ENCODE results near the gene KMT2E.
"Not testable (repeated sequence)": the region's sequence is repeated elsewhere in the genome, so short reads cannot be mapped to it uniquely, and the experiment has no call there.

The KMT2E gene

DNA sequence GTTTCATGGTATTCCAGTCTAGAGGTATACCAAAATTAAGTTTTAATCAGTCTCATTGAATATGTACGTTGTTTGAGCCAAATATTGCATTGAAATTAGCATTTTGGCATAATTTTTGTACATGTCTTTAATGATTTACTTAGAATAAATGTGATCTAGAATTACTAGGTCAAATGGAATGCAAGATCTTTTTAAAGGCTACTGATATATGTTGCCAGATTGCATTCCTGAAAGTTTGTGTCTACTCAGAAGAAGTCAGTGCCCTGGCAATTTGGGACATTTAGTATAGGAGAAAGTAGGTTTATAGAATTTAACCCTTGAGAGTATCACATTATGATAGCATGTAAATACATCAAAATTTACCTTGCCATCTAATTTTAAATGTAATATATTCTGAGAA, 32.4 kb downstream of the KMT2E start:
- H3K4me1 ChIP-seq (ENCODE audit: insufficient read depth, low read length), result no peaks in the 10 kb centered on the region
- TF ChIP-seq CTCF (IDR thresholded peaks at IDR 0.05; ENCODE audit: borderline replicate concordance, extremely low read depth, low read length, poor library complexity, severe bottlenecking), result no peak
- no peak for TF ChIP-seq EZH2 (IDR thresholded peaks at IDR 0.05; ENCODE audit: borderline replicate concordance, low read depth, low read length, severe bottlenecking)

GRCh38 chr7:105047932-105048331, 33.9 kb downstream of the KMT2E start:
- Histone ChIP-seq H3K27ac (ENCODE audit: low read length) (no peak overlapping the region), H3K27me3 (ENCODE audit: insufficient read depth, low read length, poor library complexity) (no peaks in the 10 kb centered on the region), H4K20me1 (ENCODE audit: insufficient read depth, low read length) (peaks cover 29% of the 10 kb centered on the region), H3K4me1 (ENCODE audit: insufficient read depth, low read length) (no peaks in the 10 kb centered on the region), H3K9me3 (ENCODE audit: insufficient read depth, low read length, severe bottlenecking) (no peaks in the 10 kb centered on the region), H2AFZ (ENCODE audit: low read depth, low read length) (no peak overlapping the region), H3K9ac (ENCODE audit: low read depth, low read length) (no peak overlapping the region), H3K4me3 (ENCODE audit: low read depth in 1 of 2, low read length in 2 of 2) (no peak overlapping the region), H3K36me3 (ENCODE audit: insufficient read depth, low read length) (peaks cover 91% of the 10 kb centered on the region), H3K79me2 (ENCODE audit: insufficient read depth, low read length) (peaks cover 96% of the 10 kb centered on the region), H3K4me2 (ENCODE audit: insufficient read depth, low read length) (no peak overlapping the region)
- TF ChIP-seq EZH2 (IDR thresholded peaks at IDR 0.05; ENCODE audit: borderline replicate concordance, low read depth, low read length, severe bottlenecking), result no peak
- DNase-seq, result no peak
- ATAC-seq (ENCODE audit: insufficient read depth, low read depth), result no peak

More for the DNA sequence above, 32.4 kb downstream of the KMT2E start:
- H3K27ac ChIP-seq (ENCODE audit: low read length), result no peak overlapping the region
- H3K27me3 ChIP-seq (ENCODE audit: insufficient read depth, low read length, poor library complexity), result no peaks in the 10 kb centered on the region
- no peak overlapping the region for H2AFZ ChIP-seq (ENCODE audit: low read depth, low read length)
- no peak overlapping the region for H3K4me2 ChIP-seq (ENCODE audit: insufficient read depth, low read length)
- H3K9me3 ChIP-seq (ENCODE audit: insufficient read depth, low read length, severe bottlenecking), result no peaks in the 10 kb centered on the region
- H3K36me3 ChIP-seq (ENCODE audit: insufficient read depth, low read length), result peaks cover 94% of the 10 kb centered on the region
- H3K9ac ChIP-seq (ENCODE audit: low read depth, low read length), result no peak overlapping the region
- H4K20me1 ChIP-seq (ENCODE audit: insufficient read depth, low read length), result peaks cover 34% of the 10 kb centered on the region
- ATAC-seq (ENCODE audit: insufficient read depth, low read depth) (no peak), DNase-seq (no peak)
- peaks cover 96% of the 10 kb centered on the region for H3K79me2 ChIP-seq (ENCODE audit: insufficient read depth, low read length)
- no peak overlapping the region for H3K4me3 ChIP-seq (ENCODE audit: low read depth in 1 of 2, low read length in 2 of 2)

DNA sequence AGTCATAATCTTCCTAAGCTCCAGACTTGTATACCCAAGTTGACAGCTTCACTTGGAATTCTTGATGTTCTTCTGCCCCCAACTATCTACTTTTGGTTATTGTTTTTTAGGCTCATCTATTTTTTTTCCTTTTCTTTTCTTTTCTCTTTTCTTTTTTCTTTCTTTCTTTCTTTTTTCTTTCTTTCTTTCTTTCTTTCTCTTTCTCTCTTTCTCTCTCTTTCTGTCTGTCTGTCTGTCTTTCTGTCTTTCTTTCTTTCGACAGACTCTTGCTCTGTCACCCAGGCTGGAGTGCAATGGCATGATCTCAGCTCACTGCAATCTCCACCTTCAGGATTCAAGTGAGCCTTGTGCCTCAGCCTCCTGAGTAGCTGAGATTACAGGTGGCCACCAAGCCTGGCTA, 36.5 kb downstream of the KMT2E start:
- Histone ChIP-seq H3K27ac (ENCODE audit: low read length) (no peak overlapping the region), H3K79me2 (ENCODE audit: insufficient read depth, low read length) (peaks cover 98% of the 10 kb centered on the region), H3K4me2 (ENCODE audit: insufficient read depth, low read length) (no peak overlapping the region), H3K9me3 (ENCODE audit: insufficient read depth, low read length, severe bottlenecking) (no peaks in the 10 kb centered on the region), H3K27me3 (ENCODE audit: insufficient read depth, low read length, poor library complexity) (no peaks in the 10 kb centered on the region), H3K4me3 (ENCODE audit: low read depth in 1 of 2, low read length in 2 of 2) (no peak overlapping the region), H3K9ac (ENCODE audit: low read depth, low read length) (no peak overlapping the region), H2AFZ (ENCODE audit: low read depth, low read length) (no peak overlapping the region), H3K4me1 (ENCODE audit: insufficient read depth, low read length) (no peaks in the 10 kb centered on the region), H3K36me3 (ENCODE audit: insufficient read depth, low read length) (peaks cover 92% of the 10 kb centered on the region), H4K20me1 (ENCODE audit: insufficient read depth, low read length) (peaks cover 31% of the 10 kb centered on the region)
- TF ChIP-seq CTCF (IDR thresholded peaks at IDR 0.05; ENCODE audit: borderline replicate concordance, extremely low read depth, low read length, poor library complexity, severe bottlenecking) (no peak), EZH2 (IDR thresholded peaks at IDR 0.05; ENCODE audit: borderline replicate concordance, low read depth, low read length, severe bottlenecking) (no peak)
- no peak for DNase-seq
- no peak for ATAC-seq (ENCODE audit: insufficient read depth, low read depth)

DNA sequence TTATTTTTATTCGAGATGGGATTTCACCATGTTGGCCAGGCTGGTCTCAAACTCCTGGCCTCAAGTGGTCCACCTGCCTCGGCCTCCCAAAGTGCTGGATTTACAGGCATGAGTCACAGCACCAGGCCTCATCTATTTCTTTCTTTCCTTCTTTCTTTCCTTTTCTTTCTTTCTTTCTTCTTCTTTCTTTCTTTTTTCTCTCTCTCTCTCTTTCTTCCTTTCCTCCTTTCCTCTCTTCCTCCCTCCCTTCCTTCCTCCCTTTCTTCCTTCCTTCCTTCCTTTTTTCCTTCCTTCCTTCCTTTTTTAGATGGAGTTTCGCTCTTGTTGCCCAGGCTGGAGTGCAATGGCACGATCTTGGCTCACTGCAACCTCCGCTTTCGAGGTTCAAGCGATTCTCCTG, 36.9 kb downstream of the KMT2E start:
- ATAC-seq (ENCODE audit: insufficient read depth, low read depth); H3K4me2 ChIP-seq (ENCODE audit: insufficient read depth, low read length); H3K4me3 ChIP-seq (ENCODE audit: low read depth in 1 of 2, low read length in 2 of 2); H3K9me3 ChIP-seq (ENCODE audit: insufficient read depth, low read length, severe bottlenecking); H2AFZ ChIP-seq (ENCODE audit: low read depth, low read length); H3K27me3 ChIP-seq (ENCODE audit: insufficient read depth, low read length, poor library complexity); DNase-seq; H3K27ac ChIP-seq (ENCODE audit: low read length); H3K9ac ChIP-seq (ENCODE audit: low read depth, low read length); H3K4me1 ChIP-seq (ENCODE audit: insufficient read depth, low read length): not testable (repeated sequence)
- Histone ChIP-seq H3K36me3 (ENCODE audit: insufficient read depth, low read length) (peaks cover 92% of the 10 kb centered on the region), H3K79me2 (ENCODE audit: insufficient read depth, low read length) (peaks cover 98% of the 10 kb centered on the region), H4K20me1 (ENCODE audit: insufficient read depth, low read length) (peaks cover 35% of the 10 kb centered on the region)
